Gastrocnemius medialis (tissue), 4 donors: Measurements from ENCODE around the gene SORCS1.

ENCODE experiments used
- POLR2A ChIP-seq, 2 donors: fragments of 450-650 bp; IDR thresholded peaks; one replicate each; pipeline ENCODE4 v1.6.1; 2017; ENCODE audit warnings: antibody characterized with exemption in 2 of 2, mild to moderate bottlenecking in 2 of 2, moderate library complexity in 2 of 2
- TF ChIP-seq, protein P1 (sequence below), 5 experiments: fragments of 450-650 bp in 3 of 5; fragments of 200-600 bp in 2 of 5; sonication (generic) in 2 of 5; IDR thresholded peaks in 4 of 5; conservative IDR thresholded peaks in 1 of 5; 1 replicate in 4 of 5; 2 replicates in 1 of 5; pipeline ENCODE4 v1.5.1; 2016 to 2019; ENCODE audit warnings: antibody characterized with exemption in 5 of 5, mild to moderate bottlenecking in 3 of 5, moderate library complexity in 3 of 5

- TF ChIP-seq, protein P1, sequence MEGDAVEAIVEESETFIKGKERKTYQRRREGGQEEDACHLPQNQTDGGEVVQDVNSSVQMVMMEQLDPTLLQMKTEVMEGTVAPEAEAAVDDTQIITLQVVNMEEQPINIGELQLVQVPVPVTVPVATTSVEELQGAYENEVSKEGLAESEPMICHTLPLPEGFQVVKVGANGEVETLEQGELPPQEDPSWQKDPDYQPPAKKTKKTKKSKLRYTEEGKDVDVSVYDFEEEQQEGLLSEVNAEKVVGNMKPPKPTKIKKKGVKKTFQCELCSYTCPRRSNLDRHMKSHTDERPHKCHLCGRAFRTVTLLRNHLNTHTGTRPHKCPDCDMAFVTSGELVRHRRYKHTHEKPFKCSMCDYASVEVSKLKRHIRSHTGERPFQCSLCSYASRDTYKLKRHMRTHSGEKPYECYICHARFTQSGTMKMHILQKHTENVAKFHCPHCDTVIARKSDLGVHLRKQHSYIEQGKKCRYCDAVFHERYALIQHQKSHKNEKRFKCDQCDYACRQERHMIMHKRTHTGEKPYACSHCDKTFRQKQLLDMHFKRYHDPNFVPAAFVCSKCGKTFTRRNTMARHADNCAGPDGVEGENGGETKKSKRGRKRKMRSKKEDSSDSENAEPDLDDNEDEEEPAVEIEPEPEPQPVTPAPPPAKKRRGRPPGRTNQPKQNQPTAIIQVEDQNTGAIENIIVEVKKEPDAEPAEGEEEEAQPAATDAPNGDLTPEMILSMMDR (IDR thresholded peaks at IDR 0.05 in 4 of 5, conservative IDR thresholded peaks at IDR 0.05 in 1 of 5) = no peak
- TF ChIP-seq POLR2A (IDR thresholded peaks at IDR 0.05) = no peak
Observed at GRCh38 chr10:106956216-106956915, 208.1 kb downstream of the SORCS1 start.
